ENCODE data around the gene MPZ. TPM values are rescaled to one million over a fixed set of nuclear protein-coding genes. Genes with fewer than 3 reads are reported as not detected.

Gene MPZ
- total and polyA plus RNA-seq, 2 donors from 2014 or later: 3.0 to 4.1 TPM

DNA sequence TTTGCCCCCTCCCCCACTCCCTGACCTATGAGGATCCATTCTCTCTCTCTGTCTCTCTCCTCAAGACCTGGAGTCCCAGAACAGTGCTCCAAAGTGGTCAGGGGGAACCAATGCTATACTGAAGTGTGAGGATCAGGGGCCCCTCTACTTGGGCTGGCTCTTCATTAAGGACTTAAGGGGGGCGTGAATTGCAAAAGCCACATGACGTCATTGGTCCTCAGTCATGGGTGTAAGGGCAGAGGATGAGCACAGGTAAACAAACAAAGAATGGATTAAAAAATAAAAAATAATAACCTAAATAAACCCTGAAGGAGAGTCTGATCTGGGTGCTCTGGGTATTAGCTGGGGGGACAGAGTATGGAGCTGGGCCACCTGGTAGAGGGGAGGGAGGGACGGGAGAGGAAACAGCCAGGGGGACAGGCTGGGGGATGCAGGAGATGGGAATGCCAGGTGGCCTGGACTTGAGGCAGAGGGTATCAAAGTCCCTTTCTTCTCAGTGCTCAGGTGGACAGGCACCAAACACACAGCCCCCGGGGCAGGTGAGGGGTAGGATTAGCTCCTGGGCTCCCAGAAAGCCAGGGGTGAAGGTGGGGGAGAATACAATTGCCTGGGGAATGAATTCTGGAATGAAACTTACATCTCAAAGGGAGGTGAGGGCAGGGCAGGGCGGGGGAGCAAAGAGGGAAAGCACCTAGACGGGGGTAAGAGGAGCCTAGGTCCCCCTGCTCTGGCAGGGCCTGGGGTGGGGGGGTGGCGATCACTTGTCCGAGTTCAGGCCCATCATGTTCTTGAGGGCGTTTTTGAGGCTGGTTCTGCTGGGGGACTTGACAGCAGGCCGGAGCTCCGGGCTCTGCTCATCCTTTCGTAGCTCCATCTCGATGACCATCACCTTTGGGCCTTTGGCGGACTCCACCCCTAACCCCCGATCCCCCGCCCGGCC lies 4.6 kb downstream of the MPZ start:
- H3K4me1 ChIP-seq (ENCODE audit: control insufficient read depth in 2 of 3, insufficient read depth in 2 of 3, low read depth in 1 of 3, low read length in 3 of 3): peaks cover 0 to 5% (median 0%) of the 10 kb centered on the region in 3 donors
- DNase-seq: peak in 3 of 5 donors; percentile 5 to 17 (median 10)
- no peaks in the 10 kb centered on the region for H3K9me3 ChIP-seq (ENCODE audit: control insufficient read depth in 2 of 3, insufficient read depth in 1 of 3, low read length in 3 of 3)
- H3K27ac ChIP-seq (ENCODE audit: low read depth in 2 of 2, low read length in 2 of 2): peak overlapping the region; percentile 18 to 44
- no peaks in the 10 kb centered on the region for H3K36me3 ChIP-seq (ENCODE audit: control insufficient read depth in 2 of 3, insufficient read depth in 3 of 3, low read length in 3 of 3)
- TF ChIP-seq, protein P1, sequence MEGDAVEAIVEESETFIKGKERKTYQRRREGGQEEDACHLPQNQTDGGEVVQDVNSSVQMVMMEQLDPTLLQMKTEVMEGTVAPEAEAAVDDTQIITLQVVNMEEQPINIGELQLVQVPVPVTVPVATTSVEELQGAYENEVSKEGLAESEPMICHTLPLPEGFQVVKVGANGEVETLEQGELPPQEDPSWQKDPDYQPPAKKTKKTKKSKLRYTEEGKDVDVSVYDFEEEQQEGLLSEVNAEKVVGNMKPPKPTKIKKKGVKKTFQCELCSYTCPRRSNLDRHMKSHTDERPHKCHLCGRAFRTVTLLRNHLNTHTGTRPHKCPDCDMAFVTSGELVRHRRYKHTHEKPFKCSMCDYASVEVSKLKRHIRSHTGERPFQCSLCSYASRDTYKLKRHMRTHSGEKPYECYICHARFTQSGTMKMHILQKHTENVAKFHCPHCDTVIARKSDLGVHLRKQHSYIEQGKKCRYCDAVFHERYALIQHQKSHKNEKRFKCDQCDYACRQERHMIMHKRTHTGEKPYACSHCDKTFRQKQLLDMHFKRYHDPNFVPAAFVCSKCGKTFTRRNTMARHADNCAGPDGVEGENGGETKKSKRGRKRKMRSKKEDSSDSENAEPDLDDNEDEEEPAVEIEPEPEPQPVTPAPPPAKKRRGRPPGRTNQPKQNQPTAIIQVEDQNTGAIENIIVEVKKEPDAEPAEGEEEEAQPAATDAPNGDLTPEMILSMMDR (IDR thresholded peaks at IDR 0.05; ENCODE audit: borderline replicate concordance, extremely low read depth, insufficient read depth): no peak
- H3K4me3 ChIP-seq (ENCODE audit: low read length in 3 of 3): peak overlapping the region; percentile 84 to 92 (median 90)
- H3K27me3 ChIP-seq (ENCODE audit: control insufficient read depth, insufficient read depth, low read length): no peaks in the 10 kb centered on the region
- intact Hi-C loops (cut with DNase I): no loop called here
- peak overlapping the region; percentile 51 to 76 (median 73) for H3K9ac ChIP-seq (ENCODE audit: low read length in 3 of 3)
- no peak for FAIRE-seq

DNA sequence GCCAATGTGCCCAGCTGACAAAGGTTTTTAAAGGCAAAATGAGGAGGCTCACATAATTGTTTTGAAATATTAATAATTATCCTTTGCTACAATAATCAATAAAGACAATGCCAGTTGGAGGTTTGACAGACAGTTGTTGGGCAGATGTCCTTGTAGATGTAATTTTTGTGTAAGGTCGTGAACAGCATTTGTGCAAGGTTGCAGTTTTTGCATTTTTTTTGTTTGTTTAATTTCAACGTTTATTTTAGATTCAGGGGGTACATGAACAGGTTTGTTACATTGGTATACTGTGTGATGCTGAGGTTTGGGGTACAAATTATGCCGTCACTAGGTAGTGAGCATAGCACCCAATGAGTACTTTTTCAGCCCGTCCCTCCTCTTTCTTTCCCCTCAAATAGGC lies 9.3 kb downstream of the MPZ start:
- TF ChIP-seq, protein P1 (IDR thresholded peaks at IDR 0.05; ENCODE audit: borderline replicate concordance, extremely low read depth, insufficient read depth): no peak
- no peaks in the 10 kb centered on the region for H3K9me3 ChIP-seq (ENCODE audit: control insufficient read depth in 2 of 3, insufficient read depth in 1 of 3, low read length in 3 of 3)
- no peak for DNase-seq
- intact Hi-C loops (cut with DNase I): no loop called here
- FAIRE-seq: no peak
- H3K4me1 ChIP-seq (ENCODE audit: control insufficient read depth in 2 of 3, insufficient read depth in 2 of 3, low read depth in 1 of 3, low read length in 3 of 3): peaks cover 0 to 2% (median 0%) of the 10 kb centered on the region in 3 donors
- no peak overlapping the region for H3K27ac ChIP-seq (ENCODE audit: low read depth in 2 of 2, low read length in 2 of 2)
- H3K4me3 ChIP-seq (ENCODE audit: low read length in 3 of 3): no peak overlapping the region
- no peaks in the 10 kb centered on the region for H3K36me3 ChIP-seq (ENCODE audit: control insufficient read depth in 2 of 3, insufficient read depth in 3 of 3, low read length in 3 of 3)
- no peak overlapping the region for H3K9ac ChIP-seq (ENCODE audit: low read length in 3 of 3)
- no peaks in the 10 kb centered on the region for H3K27me3 ChIP-seq (ENCODE audit: control insufficient read depth, insufficient read depth, low read length)

DNA sequence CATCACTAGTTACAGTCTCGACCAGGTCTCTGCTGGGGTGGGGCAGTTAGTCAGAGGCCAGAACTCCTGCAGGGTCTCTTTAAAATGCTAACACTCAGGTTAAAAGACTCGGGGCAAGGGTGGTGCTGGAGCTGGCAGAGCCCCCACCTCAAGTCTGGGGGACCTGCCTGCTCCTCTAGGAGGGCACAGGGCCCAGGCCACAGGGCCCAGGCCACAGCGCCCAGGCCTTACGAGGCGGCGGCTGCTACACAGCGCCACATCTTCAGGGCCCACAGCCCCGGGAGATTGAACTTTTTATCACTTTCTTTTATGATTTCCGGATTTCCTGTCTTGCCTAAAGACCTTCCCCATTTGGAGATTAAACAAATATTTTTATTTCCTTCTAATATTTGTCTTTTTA lies 10.4 kb downstream of the MPZ start:
- Histone ChIP-seq H3K9ac (ENCODE audit: low read length in 3 of 3) (no peak overlapping the region), H3K9me3 (ENCODE audit: control insufficient read depth in 2 of 3, insufficient read depth in 1 of 3, low read length in 3 of 3) (no peaks in the 10 kb centered on the region), H3K36me3 (ENCODE audit: control insufficient read depth in 2 of 3, insufficient read depth in 3 of 3, low read length in 3 of 3) (no peaks in the 10 kb centered on the region), H3K4me1 (ENCODE audit: control insufficient read depth in 2 of 3, insufficient read depth in 2 of 3, low read depth in 1 of 3, low read length in 3 of 3) (no peaks in the 10 kb centered on the region), H3K4me3 (ENCODE audit: low read length in 3 of 3) (no peak overlapping the region), H3K27me3 (ENCODE audit: control insufficient read depth, insufficient read depth, low read length) (no peaks in the 10 kb centered on the region), H3K27ac (ENCODE audit: low read depth in 2 of 2, low read length in 2 of 2) (no peak overlapping the region)
- DNase-seq: no peak
- TF ChIP-seq, protein P1 (IDR thresholded peaks at IDR 0.05; ENCODE audit: borderline replicate concordance, extremely low read depth, insufficient read depth): no peak
- intact Hi-C loops (cut with DNase I): no loop called here
- FAIRE-seq: no peak

All from kidney (tissue), 14 donors.